ENCODE data around the gene SH3RF1. TPM values are rescaled to one million over a fixed set of nuclear protein-coding genes. Genes with fewer than 3 reads are reported as not detected.

Gene SH3RF1
- total and polyA plus RNA-seq, 2 of the 13 experiments (the other 11 are each of a cell fraction or from before 2014, with no cell fraction given), result 3.1 to 3.2 TPM

DNA sequence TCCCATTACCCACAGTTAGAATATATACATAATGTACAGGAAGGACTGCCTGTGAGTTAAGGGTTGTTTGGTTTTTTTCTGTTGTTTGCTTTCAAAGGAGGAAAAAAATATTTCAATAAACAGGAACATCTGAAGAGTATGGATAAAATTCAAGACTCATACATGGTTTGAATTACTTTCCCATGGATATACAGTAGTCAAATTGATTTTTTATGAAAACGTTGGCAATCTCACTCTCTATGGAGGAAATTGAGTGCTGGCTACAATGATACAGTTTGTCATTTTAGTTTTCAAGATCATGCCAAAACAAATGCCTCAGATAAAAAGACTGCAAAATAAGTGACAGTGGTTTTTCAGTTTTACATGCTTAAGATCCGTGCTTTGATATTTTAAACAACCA is 116.6 kb downstream of the SH3RF1 start (continued):
- TF ChIP-seq ARID3A (IDR thresholded peaks at IDR 0.05; ENCODE audit: low read depth, low read length), result no peak
- TF ChIP-seq ATF7-NPFF (CRISPR knock-in tag; IDR thresholded peaks at IDR 0.05; ENCODE audit: low read depth), result no peak

DNA sequence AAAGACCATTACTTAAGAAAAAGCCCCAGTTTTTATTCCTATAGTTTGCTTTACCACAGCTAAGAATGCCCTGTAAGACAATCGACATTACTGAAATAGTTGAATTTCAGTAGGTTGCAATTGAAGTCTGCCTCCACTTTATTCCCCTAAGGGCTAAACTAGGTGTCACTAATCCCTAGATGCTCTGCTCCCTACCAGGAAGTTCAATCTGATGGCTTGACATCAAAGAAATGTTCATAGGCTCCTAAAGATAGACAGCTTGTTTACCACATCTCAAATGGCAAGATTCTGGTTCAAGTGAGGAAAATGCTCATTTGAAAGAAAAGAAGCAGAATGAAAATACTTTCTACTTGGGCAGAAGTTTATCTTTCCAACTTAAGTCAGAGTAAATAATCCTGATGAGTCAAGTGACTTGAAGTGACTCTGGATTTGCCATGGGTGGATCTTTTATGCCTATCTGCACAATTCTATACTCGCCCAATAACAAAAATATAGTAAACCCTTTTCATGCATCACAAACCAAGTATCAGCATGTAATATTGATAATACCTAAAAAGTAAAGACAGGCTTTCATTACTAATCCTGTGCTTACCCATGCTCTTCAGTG is 117.2 kb downstream of the SH3RF1 start:
- no peak for FAIRE-seq
- no peaks in the 10 kb centered on the region for H3K79me2 ChIP-seq (ENCODE audit: insufficient read depth, low read length)
- no peak overlapping the region for H3K4me3 ChIP-seq (replicated peaks in 1 of 3; ENCODE audit: insufficient read depth in 1 of 3, low read depth in 2 of 3, low read length in 3 of 3)
- no peak overlapping the region for H3K9ac ChIP-seq (ENCODE audit: insufficient read depth, low read depth, low read length)
- TF ChIP-seq ZNF703 (CRISPR knock-in tag; IDR thresholded peaks at IDR 0.05; ENCODE audit: borderline replicate concordance) (no peak), ZNF891 (CRISPR knock-in tag; IDR thresholded peaks at IDR 0.05) (no peak), SMAD1 (CRISPR knock-in tag; IDR thresholded peaks at IDR 0.05; ENCODE audit: borderline replicate concordance, low read depth) (no peak), ADNP (CRISPR knock-in tag; IDR thresholded peaks at IDR 0.05) (no peak), KLF6 (CRISPR knock-in tag; IDR thresholded peaks at IDR 0.05) (no peak), ZNF329 (CRISPR knock-in tag; IDR thresholded peaks at IDR 0.05; ENCODE audit: low read depth) (no peak), ZNF20 (CRISPR knock-in tag; IDR thresholded peaks at IDR 0.05) (no peak), ELF1 (CRISPR knock-in tag; IDR thresholded peaks at IDR 0.05) (no peak), IRF2 (CRISPR knock-in tag; IDR thresholded peaks at IDR 0.05) (no peak), SNAI1 (CRISPR knock-in tag; IDR thresholded peaks at IDR 0.05; ENCODE audit: borderline replicate concordance) (no peak), NFATC3 (CRISPR knock-in tag; IDR thresholded peaks at IDR 0.05) (no peak), RFX3 (CRISPR knock-in tag; IDR thresholded peaks at IDR 0.05) (no peak)
- TF ChIP-seq, protein P1, sequence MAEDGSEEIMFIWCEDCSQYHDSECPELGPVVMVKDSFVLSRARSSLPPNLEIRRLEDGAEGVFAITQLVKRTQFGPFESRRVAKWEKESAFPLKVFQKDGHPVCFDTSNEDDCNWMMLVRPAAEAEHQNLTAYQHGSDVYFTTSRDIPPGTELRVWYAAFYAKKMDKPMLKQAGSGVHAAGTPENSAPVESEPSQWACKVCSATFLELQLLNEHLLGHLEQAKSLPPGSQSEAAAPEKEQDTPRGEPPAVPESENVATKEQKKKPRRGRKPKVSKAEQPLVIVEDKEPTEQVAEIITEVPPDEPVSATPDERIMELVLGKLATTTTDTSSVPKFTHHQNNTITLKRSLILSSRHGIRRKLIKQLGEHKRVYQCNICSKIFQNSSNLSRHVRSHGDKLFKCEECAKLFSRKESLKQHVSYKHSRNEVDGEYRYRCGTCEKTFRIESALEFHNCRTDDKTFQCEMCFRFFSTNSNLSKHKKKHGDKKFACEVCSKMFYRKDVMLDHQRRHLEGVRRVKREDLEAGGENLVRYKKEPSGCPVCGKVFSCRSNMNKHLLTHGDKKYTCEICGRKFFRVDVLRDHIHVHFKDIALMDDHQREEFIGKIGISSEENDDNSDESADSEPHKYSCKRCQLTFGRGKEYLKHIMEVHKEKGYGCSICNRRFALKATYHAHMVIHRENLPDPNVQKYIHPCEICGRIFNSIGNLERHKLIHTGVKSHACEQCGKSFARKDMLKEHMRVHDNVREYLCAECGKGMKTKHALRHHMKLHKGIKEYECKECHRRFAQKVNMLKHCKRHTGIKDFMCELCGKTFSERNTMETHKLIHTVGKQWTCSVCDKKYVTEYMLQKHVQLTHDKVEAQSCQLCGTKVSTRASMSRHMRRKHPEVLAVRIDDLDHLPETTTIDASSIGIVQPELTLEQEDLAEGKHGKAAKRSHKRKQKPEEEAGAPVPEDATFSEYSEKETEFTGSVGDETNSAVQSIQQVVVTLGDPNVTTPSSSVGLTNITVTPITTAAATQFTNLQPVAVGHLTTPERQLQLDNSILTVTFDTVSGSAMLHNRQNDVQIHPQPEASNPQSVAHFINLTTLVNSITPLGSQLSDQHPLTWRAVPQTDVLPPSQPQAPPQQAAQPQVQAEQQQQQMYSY (CRISPR knock-in tag; IDR thresholded peaks at IDR 0.05), result no peak
- TF ChIP-seq, protein P2, sequence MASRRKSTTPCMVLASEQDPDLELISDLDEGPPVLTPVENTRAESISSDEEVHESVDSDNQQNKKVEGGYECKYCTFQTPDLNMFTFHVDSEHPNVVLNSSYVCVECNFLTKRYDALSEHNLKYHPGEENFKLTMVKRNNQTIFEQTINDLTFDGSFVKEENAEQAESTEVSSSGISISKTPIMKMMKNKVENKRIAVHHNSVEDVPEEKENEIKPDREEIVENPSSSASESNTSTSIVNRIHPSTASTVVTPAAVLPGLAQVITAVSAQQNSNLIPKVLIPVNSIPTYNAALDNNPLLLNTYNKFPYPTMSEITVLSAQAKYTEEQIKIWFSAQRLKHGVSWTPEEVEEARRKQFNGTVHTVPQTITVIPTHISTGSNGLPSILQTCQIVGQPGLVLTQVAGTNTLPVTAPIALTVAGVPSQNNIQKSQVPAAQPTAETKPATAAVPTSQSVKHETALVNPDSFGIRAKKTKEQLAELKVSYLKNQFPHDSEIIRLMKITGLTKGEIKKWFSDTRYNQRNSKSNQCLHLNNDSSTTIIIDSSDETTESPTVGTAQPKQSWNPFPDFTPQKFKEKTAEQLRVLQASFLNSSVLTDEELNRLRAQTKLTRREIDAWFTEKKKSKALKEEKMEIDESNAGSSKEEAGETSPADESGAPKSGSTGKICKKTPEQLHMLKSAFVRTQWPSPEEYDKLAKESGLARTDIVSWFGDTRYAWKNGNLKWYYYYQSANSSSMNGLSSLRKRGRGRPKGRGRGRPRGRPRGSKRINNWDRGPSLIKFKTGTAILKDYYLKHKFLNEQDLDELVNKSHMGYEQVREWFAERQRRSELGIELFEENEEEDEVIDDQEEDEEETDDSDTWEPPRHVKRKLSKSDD (CRISPR knock-in tag; IDR thresholded peaks at IDR 0.05; ENCODE audit: low read depth), result no peak
- H3K36me3 ChIP-seq (replicated peaks in 1 of 2; ENCODE audit: control insufficient read depth in 1 of 2, insufficient read depth in 2 of 2, low read length in 2 of 2), result peaks cover 3 to 4% of the 10 kb centered on the region in 2 experiments; a peak in 3 of 5 replicates
- no peak for DNase-seq (ENCODE audit: low spot score)
- intact Hi-C loops (cut with micrococcal nuclease; ENCODE audit: unreplicated experiment) (no loop called here), in situ Hi-C loops (cut with HindIII; ENCODE audit: extremely low pct_ligation_motif_present, low pct_unique_long_range_greater_than_20kb) (no loop called here)
- ChIA-PET POLR2A (no interaction called here), CTCF (ENCODE audit: low intra/inter-chr PET ratio, low total read pairs) (no interaction called here)
- no TSS peak for BruUV-seq (replicated peaks)
- no peaks in the 10 kb centered on the region for H4K20me1 ChIP-seq (ENCODE audit: insufficient read depth, low read length)
- H3K4me1 ChIP-seq (ENCODE audit: insufficient read depth, low read length), result no peaks in the 10 kb centered on the region
- H3K27ac ChIP-seq (ENCODE audit: extremely low read length, insufficient read depth, low read length), result no peak overlapping the region
- no peak overlapping the region for H2AFZ ChIP-seq (ENCODE audit: low read length)
- no peak for ATAC-seq
- H3K27me3 ChIP-seq (ENCODE audit: control insufficient read depth in 1 of 2, insufficient read depth in 2 of 2, low read length in 2 of 2), result no peaks in the 10 kb centered on the region
- H3K9me3 ChIP-seq (ENCODE audit: low read length), result no peaks in the 10 kb centered on the region
- H3K4me2 ChIP-seq (ENCODE audit: low read depth, low read length), result no peak overlapping the region
- WGBS (ENCODE audit: low lambda C conversion rate), result 100% methylated on average over 2 of the region's 2 CpGs

Data from HepG2 (cell line).